Astrocyte (in vitro differentiated cells and primary cell): ENCODE measurements around the gene CD7. TPM values are rescaled to one million over a fixed set of nuclear protein-coding genes. Genes with fewer than 3 reads are reported as not detected.
A peak's percentile ranks its signal among the peaks of the same experiment; 100 is the strongest.

Experiments used
- DNase-seq: peaks from one replicate; pipeline ENCODE4 v3.0.0-alpha.2; 2010; ENCODE audit warnings: low read depth
- FAIRE-seq: peaks from 2 replicates; lab custom pipeline; 2011; peaks lifted over from hg19 to GRCh38; lab: Jason Lieb, UNC
- H2AFZ ChIP-seq: 2 replicates; pipeline ENCODE4 v1.6.0; 2012; ENCODE audit warnings: low read depth, low read length, inconsistent platforms
- H3K27ac ChIP-seq: 2 replicates; pipeline ENCODE4 v1.5.1; 2011; ENCODE audit warnings: low read depth, low read length, inconsistent platforms
- H3K27me3 ChIP-seq: 2 replicates; pipeline ENCODE4 v1.6.0; 2011; ENCODE audit warnings: low read length, inconsistent platforms; ENCODE audit not compliant: insufficient read depth
- H3K36me3 ChIP-seq: 2 replicates; pipeline ENCODE4 v1.5.1; 2011; ENCODE audit warnings: low read length, inconsistent platforms; ENCODE audit not compliant: insufficient read depth
- H3K4me1 ChIP-seq: 2 replicates; pipeline ENCODE4 v1.5.1; 2011; ENCODE audit warnings: low read length, inconsistent platforms; ENCODE audit not compliant: insufficient read depth
- H3K4me2 ChIP-seq: 2 replicates; pipeline ENCODE4 v1.6.0; 2012; ENCODE audit warnings: low read length, inconsistent platforms
- H3K4me3 ChIP-seq: 2 replicates; pipeline ENCODE4 v1.5.1; 2011; ENCODE audit warnings: low read depth, mild to moderate bottlenecking, low read length, inconsistent platforms; ENCODE audit not compliant: insufficient read depth
- H3K79me2 ChIP-seq: 2 replicates; pipeline ENCODE4 v1.6.0; 2012; ENCODE audit warnings: mild to moderate bottlenecking, low read length, inconsistent platforms; ENCODE audit not compliant: insufficient read depth
- H3K9ac ChIP-seq: 2 replicates; pipeline ENCODE4 v1.6.0; 2012; ENCODE audit warnings: mild to moderate bottlenecking, low read length, inconsistent platforms
- H3K9me3 ChIP-seq: 2 replicates; pipeline ENCODE4 v1.5.1; 2012; ENCODE audit warnings: low read depth, mild to moderate bottlenecking, low read length, inconsistent platforms; ENCODE audit not compliant: insufficient read depth
- H4K20me1 ChIP-seq: 2 replicates; pipeline ENCODE4 v1.6.0; 2012; ENCODE audit warnings: low read length, inconsistent platforms; ENCODE audit not compliant: insufficient read depth
- H3K27ac Mint-ChIP-seq: one replicate; pipeline ENCODE4 v1.8.0; 2021; ENCODE audit warnings: mild to moderate bottlenecking, mixed read lengths; ENCODE audit not compliant: unreplicated experiment
- H3K27me3 Mint-ChIP-seq: one replicate; pipeline ENCODE4 v1.8.0; 2021; ENCODE audit warnings: low read depth, mixed read lengths; ENCODE audit not compliant: unreplicated experiment
- H3K36me3 Mint-ChIP-seq: one replicate; pipeline ENCODE4 v1.8.0; 2021; ENCODE audit warnings: low read depth, mixed read lengths; ENCODE audit not compliant: unreplicated experiment
- H3K4me1 Mint-ChIP-seq: one replicate; pipeline ENCODE4 v1.8.0; 2021; ENCODE audit warnings: low read depth, mixed read lengths; ENCODE audit not compliant: unreplicated experiment
- H3K4me3 Mint-ChIP-seq: one replicate; pipeline ENCODE4 v1.8.0; 2021; ENCODE audit warnings: mild to moderate bottlenecking, moderate library complexity, mixed read lengths; ENCODE audit not compliant: unreplicated experiment
- H3K9me3 Mint-ChIP-seq: one replicate; pipeline ENCODE4 v1.8.0; 2021; ENCODE audit warnings: mild to moderate bottlenecking, mixed read lengths; ENCODE audit not compliant: unreplicated experiment
- CTCF ChIP-seq: IDR thresholded peaks from 2 replicates; pipeline ENCODE4 v1.5.1; 2011; ENCODE audit warnings: low read depth, mild to moderate bottlenecking, inconsistent platforms, low read length, moderate library complexity; ENCODE audit not compliant: insufficient read depth
- EZH2 ChIP-seq: IDR thresholded peaks from 2 replicates; pipeline ENCODE4 v1.6.1; 2012; ENCODE audit warnings: mild to moderate bottlenecking, low read length, inconsistent platforms; ENCODE audit not compliant: insufficient read depth
- total RNA-seq: library from RNA; stranded (reverse); gene quantifications from 2 replicates; pipeline ENCODE4 v1.2.1, GENCODE V29; 2021

Gene CD7
- total RNA-seq, 1 donor from 2014 or later: 0.18 TPM

GRCh38 chr17:82321947-82322466 is 4.6 kb upstream of the CD7 start:
- peaks cover 4% of the 10 kb centered on the region for H3K4me1 Mint-ChIP-seq
- H3K9me3 ChIP-seq: peaks cover 10% of the 10 kb centered on the region
- H3K9me3 Mint-ChIP-seq: no peaks in the 10 kb centered on the region
- no peaks in the 10 kb centered on the region for H3K36me3 Mint-ChIP-seq
- peaks cover 19% of the 10 kb centered on the region for H3K27me3 Mint-ChIP-seq
- no peak overlapping the region for H3K27ac Mint-ChIP-seq
- no peak overlapping the region for H3K4me3 ChIP-seq
- no peaks in the 10 kb centered on the region for H3K4me1 ChIP-seq
- H3K36me3 ChIP-seq: no peaks in the 10 kb centered on the region
- peaks cover 8% of the 10 kb centered on the region for H3K27me3 ChIP-seq
- no peak for FAIRE-seq
- no peak for DNase-seq
- no peak overlapping the region for H3K27ac ChIP-seq
- H3K79me2 ChIP-seq: no peaks in the 10 kb centered on the region
- H3K4me3 Mint-ChIP-seq: no peak overlapping the region
- TF ChIP-seq EZH2: no peak
- TF ChIP-seq CTCF: no peak
- no peak overlapping the region for H3K4me2 ChIP-seq
- no peaks in the 10 kb centered on the region for H4K20me1 ChIP-seq
- H2AFZ ChIP-seq: no peak overlapping the region
- H3K9ac ChIP-seq: no peak overlapping the region

GRCh38 chr17:82320956-82321927 is 3.8 kb upstream of the CD7 start:
- Histone ChIP-seq H2AFZ (no peak overlapping the region), H3K36me3 (no peaks in the 10 kb centered on the region), H3K27me3 (peaks cover 11% of the 10 kb centered on the region), H3K9me3 (peaks cover 10% of the 10 kb centered on the region), H4K20me1 (no peaks in the 10 kb centered on the region), H3K9ac (no peak overlapping the region), H3K4me3 (no peak overlapping the region), H3K4me2 (peak overlapping the region; percentile 38), H3K4me1 (no peaks in the 10 kb centered on the region), H3K79me2 (no peaks in the 10 kb centered on the region), H3K27ac (no peak overlapping the region)
- Mint-ChIP-seq H3K4me3 (no peak overlapping the region), H3K27ac (no peak overlapping the region), H3K4me1 (peaks cover 4% of the 10 kb centered on the region), H3K9me3 (no peaks in the 10 kb centered on the region), H3K27me3 (peaks cover 23% of the 10 kb centered on the region), H3K36me3 (no peaks in the 10 kb centered on the region)
- FAIRE-seq (no peak), DNase-seq (no peak)
- TF ChIP-seq EZH2 (no peak), CTCF (no peak)
